Testis (tissue), 2 donors: ENCODE measurements around the gene GABBR2.

ENCODE experiments used
- CTCF ChIP-seq, 3 experiments: fragments of 450-650 bp in 2 of 3; fragments of 200-600 bp in 1 of 3; sonication (generic) in 1 of 3; IDR thresholded peaks; one replicate each; pipeline ENCODE4 v1.5.1; 2016 to 2019; ENCODE audit warnings: antibody characterized with exemption in 3 of 3, mild to moderate bottlenecking in 2 of 3, moderate library complexity in 1 of 3
- POLR2A ChIP-seq: fragments of 450-650 bp; IDR thresholded peaks from one replicate; pipeline ENCODE4 v1.6.1; 2017; ENCODE audit warnings: antibody characterized with exemption, mild to moderate bottlenecking, moderate library complexity

DNA sequence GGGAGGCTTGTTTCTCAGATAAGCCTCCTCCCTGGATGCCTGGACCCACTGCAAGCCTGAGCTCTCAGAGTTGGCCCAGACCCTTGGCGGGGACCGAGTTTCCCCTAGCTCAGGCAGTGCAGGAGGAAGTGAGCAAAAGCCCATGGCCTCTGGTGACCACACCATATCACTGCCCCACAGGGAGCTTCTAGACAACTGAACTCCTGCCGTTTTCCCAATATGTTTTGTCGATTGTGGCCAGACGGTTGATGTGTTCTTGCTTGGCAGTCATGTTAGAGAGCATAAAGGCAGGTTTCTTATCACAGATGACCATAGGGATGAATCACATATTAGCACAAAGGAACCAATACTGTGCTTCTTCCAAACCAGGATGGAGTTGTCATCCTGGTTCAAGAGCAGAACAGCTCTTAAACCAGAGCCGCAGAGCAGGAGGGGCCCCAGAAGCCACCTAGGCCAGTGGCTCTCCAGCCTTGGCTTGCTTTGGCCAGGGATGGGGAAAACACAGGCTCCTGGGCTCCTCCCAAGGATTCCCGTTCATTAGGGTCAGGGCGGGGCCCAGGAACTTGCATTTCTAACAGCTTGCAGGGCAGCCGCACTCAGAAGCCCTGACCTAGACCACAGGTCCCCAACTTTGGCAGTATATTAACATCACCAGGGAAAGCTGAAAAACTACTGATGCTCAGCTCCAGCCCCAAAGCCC is 340.2 kb downstream of the GABBR2 start:
- no peak for TF ChIP-seq CTCF (IDR thresholded peaks at IDR 0.05)
- TF ChIP-seq POLR2A, result no peak
